Activated T-helper 17 cell treated with anti-CD3 and anti-CD28 coated beads, Interleukin-2, amount 50 U/mL, for 72 hours (primary cell): Measurements from ENCODE around the gene ABCB6. TPM values are rescaled to one million over a fixed set of nuclear protein-coding genes. Genes with fewer than 3 reads are reported as not detected.
"Not testable (repeated sequence)": the region's sequence is repeated elsewhere in the genome, so short reads cannot be mapped to it uniquely, and the experiment has no call there.

Experiments
- ATAC-seq: fragments of 150-1000 bp; cut with Tn5 transposase; replicated peaks from 2 replicates; pipeline ENCODE4 v1.10.0; 2021; ENCODE audit warnings: mild to moderate bottlenecking, moderate library complexity
- H3K27ac Mint-ChIP-seq: one replicate; pipeline ENCODE4 v1.8.0; 2022; ENCODE audit warnings: mixed read lengths
- H3K27me3 Mint-ChIP-seq: one replicate; pipeline ENCODE4 v1.8.0; 2022; ENCODE audit warnings: mixed read lengths
- H3K36me3 Mint-ChIP-seq: one replicate; pipeline ENCODE4 v1.8.0; 2022; ENCODE audit warnings: low read depth, mild to moderate bottlenecking, mixed read lengths
- H3K4me1 Mint-ChIP-seq: one replicate; pipeline ENCODE4 v1.8.0; 2022; ENCODE audit warnings: mixed read lengths
- H3K4me3 Mint-ChIP-seq: one replicate; pipeline ENCODE4 v1.8.0; 2022; ENCODE audit warnings: mild to moderate bottlenecking, mixed read lengths
- H3K9me3 Mint-ChIP-seq: one replicate; pipeline ENCODE4 v1.8.0; 2022; ENCODE audit warnings: mixed read lengths
- total RNA-seq, 2 donors: library from RNA; stranded (reverse); gene quantifications; one replicate each; pipeline ENCODE4 v1.2.3, GENCODE V29; 2022

Gene ABCB6
- 10 to 100 TPM; 29.7 to 94.1 TPM for total RNA-seq

- Mint-ChIP-seq H3K4me3 (peak within 1 kb of the TSS; percentile 93), H3K9me3 (no peaks in the 10 kb centered on the region), H3K27me3 (no peaks in the 10 kb centered on the region), H3K27ac (peak within 1 kb of the TSS; percentile 93), H3K36me3 (peaks cover 96% of the 10 kb centered on the region), H3K4me1 (peaks cover 8% of the 10 kb centered on the region)
- ATAC-seq = peak; percentile 88
These were observed at the start of gene ABCB6 for GRCh38 chr2:219218732-219219701. Gene ABCB6 (minus strand): TSS chr2:219218958. CDS start chr2:219218673, 285 bp downstream.

- Mint-ChIP-seq H3K27ac (no peak overlapping the region), H3K36me3 (no peaks in the 10 kb centered on the region), H3K9me3 (no peaks in the 10 kb centered on the region), H3K27me3 (no peaks in the 10 kb centered on the region), H3K4me1 (no peaks in the 10 kb centered on the region), H3K4me3 (no peak overlapping the region)
- ATAC-seq = no peak
These were observed 49.5 kb upstream of the ABCB6 start for GRCh38 chr2:219268294-219268693.

- no peaks in the 10 kb centered on the region for H3K4me1 Mint-ChIP-seq
- H3K36me3 Mint-ChIP-seq = no peaks in the 10 kb centered on the region
- H3K27me3 Mint-ChIP-seq = peaks cover under 1% of the 10 kb centered on the region
- no peak overlapping the region for H3K4me3 Mint-ChIP-seq
- H3K27ac Mint-ChIP-seq = no peak overlapping the region
- no peaks in the 10 kb centered on the region for H3K9me3 Mint-ChIP-seq
- ATAC-seq = no peak
These were observed 48.1 kb upstream of the ABCB6 start for GRCh38 chr2:219266886-219267285.

- H3K4me3 Mint-ChIP-seq = no peak overlapping the region
- H3K27ac Mint-ChIP-seq = no peak overlapping the region
- no peaks in the 10 kb centered on the region for H3K4me1 Mint-ChIP-seq
- H3K9me3 Mint-ChIP-seq = no peaks in the 10 kb centered on the region
- no peak for ATAC-seq
- H3K27me3 Mint-ChIP-seq = peaks cover 5% of the 10 kb centered on the region
- H3K36me3 Mint-ChIP-seq = no peaks in the 10 kb centered on the region
These were observed 47.5 kb upstream of the ABCB6 start for GRCh38 chr2:219266232-219266631.

- H3K4me1 Mint-ChIP-seq = peaks cover under 1% of the 10 kb centered on the region
- no peak for ATAC-seq
- H3K36me3 Mint-ChIP-seq = no peaks in the 10 kb centered on the region
- H3K4me3 Mint-ChIP-seq = no peak overlapping the region
- H3K27me3 Mint-ChIP-seq = peaks cover 5% of the 10 kb centered on the region
- H3K27ac Mint-ChIP-seq = no peak overlapping the region
- H3K9me3 Mint-ChIP-seq = no peaks in the 10 kb centered on the region
These were observed 42.5 kb upstream of the ABCB6 start for GRCh38 chr2:219261024-219261855.

- not testable (repeated sequence) for H3K9me3 Mint-ChIP-seq, H3K27ac Mint-ChIP-seq, H3K27me3 Mint-ChIP-seq, ATAC-seq, H3K4me3 Mint-ChIP-seq, H3K4me1 Mint-ChIP-seq, H3K36me3 Mint-ChIP-seq
These were observed 40.2 kb upstream of the ABCB6 start for GRCh38 chr2:219258942-219259341.

GRCh38 chr2:219254590-219255201 lies 35.9 kb upstream of the ABCB6 start:
- Mint-ChIP-seq H3K9me3 (no peaks in the 10 kb centered on the region), H3K36me3 (peaks cover 41% of the 10 kb centered on the region), H3K4me1 (peaks cover 27% of the 10 kb centered on the region), H3K27me3 (no peaks in the 10 kb centered on the region), H3K4me3 (peak overlapping the region; percentile 81), H3K27ac (peak overlapping the region; percentile 89)
- ATAC-seq = peak; percentile 67

GRCh38 chr2:219253753-219254589 lies 35.2 kb upstream of the ABCB6 start, which contains the start of gene TUBA4A:
Gene TUBA4A (minus strand): TSS chr2:219253918. CDS start chr2:219253858, 60 bp downstream.
- ATAC-seq = peak; percentile 69
- H3K4me1 Mint-ChIP-seq = peaks cover 35% of the 10 kb centered on the region
- H3K9me3 Mint-ChIP-seq = no peaks in the 10 kb centered on the region
- peaks cover 48% of the 10 kb centered on the region for H3K36me3 Mint-ChIP-seq
- H3K27me3 Mint-ChIP-seq = no peaks in the 10 kb centered on the region
- H3K27ac Mint-ChIP-seq = peak within 1 kb of the TSS; percentile 95
- H3K4me3 Mint-ChIP-seq = peak within 1 kb of the TSS; percentile 81

- Mint-ChIP-seq H3K27me3 (no peaks in the 10 kb centered on the region), H3K4me3 (peak within 1 kb of the TSS; percentile 81), H3K36me3 (peaks cover 56% of the 10 kb centered on the region), H3K9me3 (no peaks in the 10 kb centered on the region), H3K4me1 (peaks cover 43% of the 10 kb centered on the region), H3K27ac (peak within 1 kb of the TSS; percentile 95)
- ATAC-seq = peak; percentile 4
These were observed 34.4 kb upstream of the ABCB6 start, which contains the start of gene TUBA4B for GRCh38 chr2:219252900-219253752. Gene TUBA4B (plus strand): TSS chr2:219253243. CDS start chr2:219253408, 165 bp downstream.

- H3K9me3 Mint-ChIP-seq = no peaks in the 10 kb centered on the region
- peaks cover 49% of the 10 kb centered on the region for H3K4me1 Mint-ChIP-seq
- H3K36me3 Mint-ChIP-seq = peaks cover 62% of the 10 kb centered on the region
- peak overlapping the region; percentile 81 for H3K4me3 Mint-ChIP-seq
- H3K27ac Mint-ChIP-seq = peak overlapping the region; percentile 95
- ATAC-seq = no peak
- H3K27me3 Mint-ChIP-seq = no peaks in the 10 kb centered on the region
These were observed 33.8 kb upstream of the ABCB6 start for GRCh38 chr2:219252570-219252899.

GRCh38 chr2:219252084-219252483 lies 33.3 kb upstream of the ABCB6 start:
- ATAC-seq = no peak
- H3K4me1 Mint-ChIP-seq = peaks cover 53% of the 10 kb centered on the region
- peak overlapping the region; percentile 95 for H3K27ac Mint-ChIP-seq
- peaks cover 66% of the 10 kb centered on the region for H3K36me3 Mint-ChIP-seq
- peak overlapping the region; percentile 81 for H3K4me3 Mint-ChIP-seq
- H3K27me3 Mint-ChIP-seq = no peaks in the 10 kb centered on the region
- no peaks in the 10 kb centered on the region for H3K9me3 Mint-ChIP-seq

- peak overlapping the region; percentile 81 for H3K4me3 Mint-ChIP-seq
- no peaks in the 10 kb centered on the region for H3K9me3 Mint-ChIP-seq
- peaks cover 53% of the 10 kb centered on the region for H3K4me1 Mint-ChIP-seq
- no peak for ATAC-seq
- H3K36me3 Mint-ChIP-seq = peaks cover 66% of the 10 kb centered on the region
- peak overlapping the region; percentile 95 for H3K27ac Mint-ChIP-seq
- H3K27me3 Mint-ChIP-seq = no peaks in the 10 kb centered on the region
These were observed 32.9 kb upstream of the ABCB6 start for GRCh38 chr2:219251656-219252055.
